Fibroblast of the conjunctiva (primary cell): ENCODE data around the gene CRYBA2.
A peak's percentile ranks its signal among the peaks of the same experiment; 100 is the strongest.

Source experiments
- DNase-seq: peaks from one replicate; pipeline ENCODE4 v3.0.0-alpha.2; 2010; ENCODE audit warnings: low read depth

CRYBA2 gene

DNA sequence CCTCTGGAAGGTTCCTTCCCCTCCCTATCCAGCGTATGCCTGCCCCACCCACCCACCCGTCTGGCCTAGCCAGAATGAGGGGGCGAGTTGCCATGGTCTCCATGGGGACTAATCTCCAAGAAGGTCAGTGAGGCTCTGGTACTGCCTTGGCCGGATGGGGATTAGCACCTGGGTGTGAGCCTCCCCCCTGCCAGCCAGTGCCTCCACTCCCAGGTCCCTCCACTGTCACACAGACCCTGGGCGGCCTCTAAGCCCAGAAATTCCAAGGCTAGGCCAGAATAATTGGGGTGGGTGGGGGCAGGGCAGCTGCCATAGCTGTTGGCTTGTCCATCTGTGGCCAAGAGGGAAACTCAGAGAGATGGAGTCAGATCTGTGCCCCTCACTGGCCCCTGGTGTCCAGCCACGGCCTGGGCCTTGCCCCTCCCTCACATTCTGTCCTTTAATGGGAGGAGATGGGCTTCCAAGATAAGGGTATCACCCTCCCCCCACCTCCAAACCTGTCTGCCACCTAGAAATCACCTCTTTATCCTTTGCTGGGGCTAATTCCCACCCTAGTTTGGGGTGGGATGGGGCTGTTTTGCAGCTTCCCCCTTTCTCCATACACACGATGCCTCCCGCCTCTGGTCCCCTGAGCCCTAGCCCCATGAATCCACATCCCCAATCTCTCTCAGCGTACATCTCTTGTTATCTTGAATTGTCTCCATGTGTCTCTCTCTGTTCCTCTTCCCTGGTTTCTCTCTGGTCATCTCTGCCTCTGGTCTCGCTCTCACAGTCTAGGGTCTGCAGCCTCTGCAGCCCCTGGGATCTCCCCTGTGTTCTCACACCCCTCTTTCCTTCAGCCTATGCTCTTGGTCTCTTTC is 6.0 kb upstream of the CRYBA2 start:
- DNase-seq = no peak

- DNase-seq = no peak
Measured at GRCh38 chr2:218998414-218999002, 5.3 kb upstream of the CRYBA2 start.

DNA sequence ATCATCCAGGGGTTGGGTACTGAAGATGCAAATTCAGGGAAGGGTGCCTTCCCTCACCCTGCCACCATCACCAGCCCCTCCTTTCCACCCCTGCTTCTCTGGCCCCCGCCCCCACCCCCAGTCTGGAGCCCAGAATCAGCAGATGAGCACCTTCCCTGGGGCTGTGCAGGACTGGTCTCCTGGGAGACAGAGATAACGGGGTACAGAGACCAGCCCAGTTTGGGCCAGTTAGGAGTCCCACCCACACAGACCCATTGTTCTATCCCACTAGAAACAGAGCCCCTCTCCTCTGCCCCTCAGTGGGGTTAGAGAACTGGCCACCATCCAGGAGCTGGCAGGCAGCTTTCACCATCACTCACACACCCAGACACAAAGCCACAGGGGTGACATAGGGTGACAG is 4.5 kb upstream of the CRYBA2 start:
- no peak for DNase-seq

DNA sequence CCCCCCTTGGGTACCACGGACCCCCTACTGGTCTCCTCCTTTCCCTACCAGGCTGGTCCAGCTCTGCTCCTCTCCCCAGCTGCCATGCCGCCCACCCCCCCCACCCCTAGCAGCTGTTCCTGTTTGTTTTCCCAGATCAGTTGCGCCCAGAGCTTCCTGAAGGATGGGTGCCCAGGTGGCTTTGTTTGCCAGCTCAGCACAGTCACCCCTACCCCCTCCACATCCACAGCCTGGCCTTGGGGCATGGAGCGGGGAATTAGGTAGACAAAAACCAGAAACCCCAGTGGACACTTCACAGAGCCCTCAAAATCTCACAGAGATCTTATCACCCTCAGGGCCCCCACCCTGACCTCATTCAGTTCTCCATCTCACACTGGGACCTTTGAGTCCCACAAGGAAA is 3.7 kb upstream of the CRYBA2 start:
- DNase-seq = no peak

DNA sequence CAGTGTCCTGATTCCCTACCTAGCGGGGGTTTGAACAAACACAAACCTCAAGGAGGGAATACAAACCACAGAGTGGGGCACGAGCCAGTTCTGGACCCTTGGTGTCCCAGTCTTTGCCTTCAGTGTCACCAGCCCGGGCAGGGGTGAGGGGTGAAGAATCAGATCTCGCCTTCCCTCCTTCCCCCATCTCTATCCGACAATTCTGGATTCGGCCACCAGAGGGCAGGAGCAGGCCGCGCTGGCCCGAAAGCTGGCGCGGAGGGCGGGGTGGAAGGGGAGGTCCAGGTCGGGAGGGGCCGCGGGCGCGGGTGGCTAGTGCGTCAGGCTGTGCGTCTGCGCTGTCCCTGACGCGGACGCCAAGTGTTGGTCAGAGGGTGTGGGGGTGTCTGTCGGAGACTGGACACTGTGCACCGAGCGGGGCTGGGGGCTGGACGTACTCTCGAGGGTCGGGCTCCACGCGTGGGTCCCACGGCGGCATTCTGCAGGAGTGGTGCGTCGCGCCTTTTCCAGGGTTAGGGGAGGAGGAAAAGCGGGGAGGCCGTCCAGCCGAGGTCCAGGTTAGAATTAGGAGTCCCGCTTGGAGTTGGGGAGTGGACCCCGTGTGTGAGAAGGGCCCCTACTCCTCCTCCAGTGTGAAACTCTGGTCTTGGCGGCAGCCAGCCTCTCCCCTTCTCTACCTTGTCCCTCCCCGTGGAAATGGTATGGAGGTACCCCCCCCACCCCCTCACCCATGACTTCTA is 2.9 kb upstream of the CRYBA2 start:
- DNase-seq = peak; percentile 51

DNA sequence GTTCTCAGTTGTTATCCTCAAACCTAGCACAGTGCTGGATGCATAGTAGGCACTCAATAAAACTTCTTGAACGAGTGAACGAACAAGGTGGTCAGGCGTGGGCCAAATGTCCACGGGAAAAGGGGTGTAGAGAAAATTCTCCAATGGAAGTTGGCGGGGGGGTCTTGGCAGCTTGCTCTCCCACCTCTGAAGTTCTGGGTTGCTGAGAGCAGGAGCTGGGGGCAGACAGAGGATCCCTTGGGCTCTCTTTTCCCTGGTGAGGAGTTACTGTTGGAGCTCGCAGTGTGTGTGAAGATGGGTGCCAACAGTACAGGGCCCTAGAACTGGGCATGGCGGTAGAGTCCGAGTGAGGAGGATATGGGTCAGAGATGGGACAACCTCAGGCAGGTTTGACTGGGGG is 2.3 kb upstream of the CRYBA2 start:
- no peak for DNase-seq

DNA sequence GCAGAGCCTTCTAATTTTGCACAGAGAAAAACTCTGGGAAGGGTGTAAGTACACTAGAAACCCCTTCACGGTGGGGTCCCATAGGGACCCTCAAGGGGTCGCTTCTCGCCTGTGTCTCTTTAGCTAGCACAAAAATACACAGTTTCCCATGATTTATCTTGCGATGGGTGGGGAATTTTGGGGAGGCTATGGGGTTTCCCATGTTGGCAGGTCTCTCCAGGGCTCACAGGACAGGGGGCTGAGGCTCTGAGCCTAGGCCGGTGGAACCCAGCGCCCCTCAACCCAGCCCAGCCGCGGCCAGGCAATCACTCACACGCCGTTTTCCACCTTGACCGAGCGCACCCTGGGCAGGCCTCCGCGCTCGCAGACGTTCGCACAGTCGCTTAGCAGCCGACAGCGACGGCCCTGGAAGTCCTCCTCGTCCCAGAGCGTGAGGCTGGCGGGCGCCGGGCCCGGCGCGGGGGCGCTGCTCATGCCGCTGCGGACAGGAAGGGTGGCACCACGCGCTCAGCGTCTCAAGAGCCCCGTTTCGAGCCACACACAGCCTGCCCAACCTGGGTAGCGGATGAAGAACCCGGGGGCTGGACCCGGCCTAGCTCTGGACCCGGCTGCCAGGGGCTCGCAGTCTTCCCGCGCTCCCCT is 398 bp downstream of the CRYBA2 start:
- DNase-seq = no peak

GRCh38 chr2:218992196-218992595 is 1.0 kb downstream of the CRYBA2 start:
- DNase-seq = no peak

DNA sequence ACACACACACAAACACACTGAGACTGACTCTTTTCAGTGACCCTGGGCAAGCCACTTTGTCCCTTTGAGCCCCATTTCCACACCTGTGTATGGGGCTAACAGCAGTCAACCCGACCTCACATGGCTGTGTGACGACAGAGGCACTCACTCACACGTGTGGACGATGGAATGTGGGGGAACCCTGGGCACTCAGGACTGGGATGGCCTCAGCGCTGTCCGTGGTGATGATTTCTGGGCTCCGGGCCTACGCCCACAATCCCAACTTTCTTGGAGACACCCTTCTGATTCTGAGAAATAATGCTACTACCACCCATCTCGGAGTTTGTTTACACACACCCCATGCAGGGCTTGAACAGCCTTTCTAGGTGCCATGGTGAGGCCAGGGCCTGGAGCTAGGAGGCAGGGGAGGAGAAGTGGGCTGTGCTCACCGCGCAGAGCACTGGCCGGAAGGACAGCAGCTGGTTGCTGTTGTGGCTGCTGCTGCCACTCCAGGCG is 1.5 kb downstream of the CRYBA2 start:
- no peak for DNase-seq

GRCh38 chr2:218990612-218991011 is 2.6 kb downstream of the CRYBA2 start:
- DNase-seq = no peak

- no peak for DNase-seq
Measured at GRCh38 chr2:218990052-218990451, 3.2 kb downstream of the CRYBA2 start.

DNA sequence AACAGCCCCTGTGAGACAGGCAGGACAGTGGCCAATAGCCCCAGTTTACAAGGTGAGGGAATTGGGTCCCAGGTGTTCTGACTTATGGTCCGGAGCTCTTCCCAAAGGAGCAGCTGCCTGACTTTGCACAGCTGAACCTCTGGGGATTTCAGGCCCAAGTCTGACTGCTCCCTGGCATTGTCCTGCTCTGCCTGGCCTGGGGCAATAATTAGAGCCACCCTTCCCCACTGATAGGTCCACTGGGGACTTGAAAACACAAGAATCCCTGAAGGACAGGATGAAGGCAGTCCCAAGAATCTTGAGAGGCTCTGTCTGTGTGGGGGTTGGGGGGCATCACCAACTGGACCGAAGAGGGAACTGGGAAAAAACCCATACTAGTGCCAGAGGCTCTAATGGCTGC is 4.6 kb downstream of the CRYBA2 start:
- DNase-seq = no peak

DNA sequence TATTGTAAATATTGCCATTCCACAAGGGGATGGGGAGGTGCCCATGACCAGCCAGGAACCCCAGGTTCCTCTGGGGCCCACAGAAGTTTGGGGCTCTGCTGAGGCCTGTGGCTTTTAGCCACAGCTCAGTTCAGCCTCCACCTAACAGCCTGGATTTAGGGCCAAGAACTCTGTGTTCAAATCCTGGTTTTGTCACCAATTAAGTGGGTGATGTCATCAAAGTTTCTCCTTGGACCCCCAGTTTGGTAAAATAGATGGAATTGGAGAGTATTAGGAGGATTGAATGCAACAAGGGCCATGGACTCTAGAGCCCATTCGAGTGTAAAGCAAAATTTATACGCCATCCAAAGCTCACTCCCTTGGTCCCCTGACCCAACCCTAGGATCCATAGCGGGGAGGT is 5.1 kb downstream of the CRYBA2 start:
- DNase-seq = no peak

DNA sequence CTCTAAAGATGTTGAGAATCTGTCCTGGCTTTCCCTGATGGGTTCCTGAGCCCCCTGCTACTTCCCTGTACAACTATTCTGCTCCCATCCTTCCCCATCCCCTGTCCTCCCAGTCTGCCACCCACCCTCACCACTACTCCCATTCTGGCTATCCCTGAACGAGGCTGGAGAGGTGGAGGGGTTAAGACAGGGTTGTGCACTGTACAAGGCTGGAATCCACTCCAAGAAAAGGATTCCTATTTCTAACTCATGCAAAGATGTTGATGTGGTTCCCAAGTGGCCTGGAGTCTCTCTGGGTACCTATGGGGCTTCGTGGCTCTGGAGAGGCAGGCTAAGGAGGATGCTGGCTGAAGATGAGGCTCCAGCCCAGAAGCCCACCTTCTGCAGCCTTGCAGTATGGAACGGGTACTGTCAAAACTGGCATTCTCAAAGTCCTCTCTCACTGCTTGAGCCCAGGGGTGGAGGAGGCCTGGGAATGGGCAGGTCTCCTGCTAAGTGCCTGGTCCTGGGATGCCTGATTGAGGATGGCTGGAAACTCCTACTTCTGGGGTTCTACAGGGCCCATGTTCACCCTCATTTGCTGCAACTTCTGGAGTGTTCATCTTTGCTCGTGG is 7.0 kb downstream of the CRYBA2 start:
- no peak for DNase-seq

GRCh38 chr2:218985325-218986091 is 7.7 kb downstream of the CRYBA2 start:
- DNase-seq = no peak

DNA sequence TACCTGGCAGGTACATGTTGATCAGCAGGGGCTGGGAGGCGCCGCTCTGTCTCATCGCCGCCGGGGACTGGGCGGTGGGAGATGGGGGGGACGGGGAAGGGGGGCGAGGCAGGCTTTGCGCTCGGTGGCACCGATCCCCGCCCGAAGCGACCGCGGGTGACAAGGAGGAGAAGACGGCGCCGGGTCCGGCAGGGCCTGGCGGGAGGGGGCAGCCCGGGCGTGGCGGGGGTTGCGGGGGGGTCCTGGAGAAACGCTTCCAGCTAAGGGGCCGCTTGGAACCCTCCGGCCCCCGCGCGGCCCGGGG is 8.2 kb downstream of the CRYBA2 start, which contains the start of gene FEV:
TSS of gene FEV (minus strand) at position 164 of the 304 bp plus-strand sequence. CDS start at position 55, 109 bp downstream.
- no peak for DNase-seq

- no peak for DNase-seq
Measured at GRCh38 chr2:218984239-218985020, 8.8 kb downstream of the CRYBA2 start.

DNA sequence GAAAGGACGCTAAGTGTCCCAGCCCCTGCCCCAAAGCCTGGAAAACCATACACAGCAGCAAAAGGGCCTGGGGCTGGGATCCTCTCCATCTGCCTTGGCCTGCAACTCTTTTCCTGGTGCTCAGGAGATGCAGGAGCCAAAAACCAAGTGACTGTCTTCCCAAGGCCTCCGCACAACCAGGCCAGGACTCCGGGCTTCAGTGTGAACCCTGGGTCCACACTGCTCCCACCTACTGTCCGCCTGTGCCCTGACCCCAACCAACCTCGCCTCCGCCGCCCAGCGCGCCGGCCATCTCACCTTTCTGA is 9.3 kb downstream of the CRYBA2 start:
- no peak for DNase-seq

GRCh38 chr2:218983263-218983933 is 9.8 kb downstream of the CRYBA2 start:
- no peak for DNase-seq
